NCI-H1417 (cell line): Measurements from ENCODE around the gene PSMC3IP.

ENCODE experiments used
- DNase-seq, 3 experiments: peaks; one replicate each; lab custom pipeline; 2025; lab: John Stamatoyannopoulos, UW

Gene PSMC3IP

GRCh38 chr17:42585353-42585752 lies 7.8 kb upstream of the PSMC3IP start:
- no peak for DNase-seq

GRCh38 chr17:42584880-42585279 lies 7.4 kb upstream of the PSMC3IP start:
- DNase-seq = no peak

GRCh38 chr17:42581744-42582270 lies 4.3 kb upstream of the PSMC3IP start:
- DNase-seq = no peak

- DNase-seq = no peak
Measured at GRCh38 chr17:42579794-42580551, 2.4 kb upstream of the PSMC3IP start.

GRCh38 chr17:42578282-42578869 lies 847 bp upstream of the PSMC3IP start:
- peak; percentile 71 to 87 (median 72) for DNase-seq

GRCh38 chr17:42577140-42577531 lies 393 bp downstream of the PSMC3IP start:
- no peak for DNase-seq

- no peak for DNase-seq
Measured at GRCh38 chr17:42574463-42574862, 3.1 kb downstream of the PSMC3IP start.

- DNase-seq = no peak
Measured at GRCh38 chr17:42573095-42573494, 4.4 kb downstream of the PSMC3IP start.

GRCh38 chr17:42571435-42572225 lies 5.9 kb downstream of the PSMC3IP start:
- DNase-seq = no peak

GRCh38 chr17:42568341-42569111 lies 9.0 kb downstream of the PSMC3IP start:
- DNase-seq = no peak

GRCh38 chr17:42566883-42567573 lies 10.5 kb downstream of the PSMC3IP start, which contains the start of gene MLX:
TSS of gene MLX (plus strand) at chr17:42567100. CDS start at chr17:42567125, 25 bp downstream.
- DNase-seq = peak; percentile 93 to 96 (median 96)

- no peak for DNase-seq
Measured at GRCh38 chr17:42566215-42566882, 11.2 kb downstream of the PSMC3IP start.

GRCh38 chr17:42565523-42566214 lies 11.9 kb downstream of the PSMC3IP start:
- no peak for DNase-seq

GRCh38 chr17:42564815-42565522 lies 12.6 kb downstream of the PSMC3IP start:
- no peak for DNase-seq

GRCh38 chr17:42563950-42564349 lies 13.6 kb downstream of the PSMC3IP start:
- no peak for DNase-seq

GRCh38 chr17:42563543-42563942 lies 14.0 kb downstream of the PSMC3IP start:
- DNase-seq = no peak

- no peak for DNase-seq
Measured at GRCh38 chr17:42563143-42563509, 14.4 kb downstream of the PSMC3IP start.

- no peak for DNase-seq
Measured at GRCh38 chr17:42562388-42563142, 15.0 kb downstream of the PSMC3IP start.
